Endodermal cell (in vitro differentiated cells): ENCODE data around the gene MINDY4. TPM values are rescaled to one million over a fixed set of nuclear protein-coding genes. Genes with fewer than 3 reads are reported as not detected.

ENCODE experiments used
- DNase-seq: peaks from one replicate; pipeline ENCODE4 v3.0.0-alpha.2; 2017
- H3K27ac ChIP-seq: 2 replicates; pipeline ENCODE4 v1.5.1; 2013; ENCODE audit warnings: mild to moderate bottlenecking, low read depth, low read length, moderate library complexity
- H3K27me3 ChIP-seq: 2 replicates; pipeline ENCODE4 v1.6.1; 2013; ENCODE audit warnings: mild to moderate bottlenecking, low read length, moderate library complexity; ENCODE audit not compliant: insufficient read depth, control insufficient read depth, poor library complexity, severe bottlenecking
- H3K36me3 ChIP-seq: 2 replicates; pipeline ENCODE4 v1.7.0; 2013; ENCODE audit warnings: mild to moderate bottlenecking, low read length, moderate library complexity; ENCODE audit not compliant: control insufficient read depth, insufficient read depth
- H3K4me1 ChIP-seq: one replicate; pipeline ENCODE4 v1.7.0; 2013; ENCODE audit warnings: low read length; ENCODE audit not compliant: control insufficient read depth, insufficient read depth
- H3K4me3 ChIP-seq: 2 replicates; pipeline ENCODE4 v1.5.1; 2013; ENCODE audit warnings: mild to moderate bottlenecking, low read length, moderate library complexity
- H3K9ac ChIP-seq: 2 replicates; pipeline ENCODE4 v1.6.1; 2013; ENCODE audit warnings: mild to moderate bottlenecking, low read length, moderate library complexity; ENCODE audit not compliant: poor library complexity, severe bottlenecking; ENCODE audit errors: extremely low read depth
- H3K9me3 ChIP-seq: 2 replicates; pipeline ENCODE4 v1.6.1; 2013; ENCODE audit warnings: mild to moderate bottlenecking, low read length, moderate library complexity; ENCODE audit not compliant: control insufficient read depth
- H3K27ac Mint-ChIP-seq: 2 replicates; pipeline ENCODE4 v1.8.0; 2020; ENCODE audit warnings: mixed read lengths
- H3K27me3 Mint-ChIP-seq: 2 replicates; pipeline ENCODE4 v1.8.0; 2021; ENCODE audit warnings: mild to moderate bottlenecking, mixed read lengths; ENCODE audit not compliant: insufficient read depth
- H3K36me3 Mint-ChIP-seq: 2 replicates; pipeline ENCODE4 v1.8.0; 2020; ENCODE audit warnings: low read depth, mixed read lengths
- H3K4me1 Mint-ChIP-seq: 2 replicates; pipeline ENCODE4 v1.8.0; 2020; ENCODE audit warnings: mixed read lengths
- H3K4me3 Mint-ChIP-seq: 2 replicates; pipeline ENCODE4 v1.8.0; 2020; ENCODE audit warnings: mild to moderate bottlenecking, moderate library complexity, mixed read lengths
- H3K9me3 Mint-ChIP-seq: 2 replicates; pipeline ENCODE4 v1.8.0; 2020; ENCODE audit warnings: mild to moderate bottlenecking, mixed read lengths
- WGBS, 2 experiments: methylation state at CpG; one replicate each; pipeline versions ENCODE4 v1.1.5 to v1.1.7; 2013; ENCODE audit warnings: missing lambda C conversion rate in 2 of 2, mixed read lengths in 1 of 2; ENCODE audit not compliant: insufficient coverage in 1 of 2, insufficient read length in 1 of 2; 5-methylcytosine and 5-hydroxymethylcytosine counted together
- total RNA-seq, 2 donors: library from RNA; stranded (reverse); fragmentation: NEBNext Ultra II Directional in 1 of 2; extraction: Animal tissue kit (Norgen Biotek cat#: 25700) in 1 of 2; gene quantifications; 2 replicates in 1 of 2; 3 replicates in 1 of 2; pipeline ENCODE4 v1.2.1, GENCODE V29; 2021
- TF ChIP-seq, protein P1 (sequence below): fragments of 200-600 bp; sonication (generic); conservative IDR thresholded peaks from 2 replicates; pipeline ENCODE4 v1.5.0; 2021; ENCODE audit warnings: antibody characterized with exemption, mild to moderate bottlenecking

The MINDY4 gene
- total RNA-seq, 2 donors from 2014 or later: 7.2 to 8.1 TPM

- Mint-ChIP-seq H3K36me3 (no peaks in the 10 kb centered on the region), H3K4me3 (no peak overlapping the region), H3K9me3 (no peaks in the 10 kb centered on the region), H3K27ac (no peak overlapping the region), H3K4me1 (peaks cover 4% of the 10 kb centered on the region), H3K27me3 (no peaks in the 10 kb centered on the region)
- no peak overlapping the region for H3K9ac ChIP-seq
- 83 to 91% methylated on average over 11 of the region's 11 CpGs for WGBS, 2 experiments
- no peak overlapping the region for H3K27ac ChIP-seq
- TF ChIP-seq, protein P1, sequence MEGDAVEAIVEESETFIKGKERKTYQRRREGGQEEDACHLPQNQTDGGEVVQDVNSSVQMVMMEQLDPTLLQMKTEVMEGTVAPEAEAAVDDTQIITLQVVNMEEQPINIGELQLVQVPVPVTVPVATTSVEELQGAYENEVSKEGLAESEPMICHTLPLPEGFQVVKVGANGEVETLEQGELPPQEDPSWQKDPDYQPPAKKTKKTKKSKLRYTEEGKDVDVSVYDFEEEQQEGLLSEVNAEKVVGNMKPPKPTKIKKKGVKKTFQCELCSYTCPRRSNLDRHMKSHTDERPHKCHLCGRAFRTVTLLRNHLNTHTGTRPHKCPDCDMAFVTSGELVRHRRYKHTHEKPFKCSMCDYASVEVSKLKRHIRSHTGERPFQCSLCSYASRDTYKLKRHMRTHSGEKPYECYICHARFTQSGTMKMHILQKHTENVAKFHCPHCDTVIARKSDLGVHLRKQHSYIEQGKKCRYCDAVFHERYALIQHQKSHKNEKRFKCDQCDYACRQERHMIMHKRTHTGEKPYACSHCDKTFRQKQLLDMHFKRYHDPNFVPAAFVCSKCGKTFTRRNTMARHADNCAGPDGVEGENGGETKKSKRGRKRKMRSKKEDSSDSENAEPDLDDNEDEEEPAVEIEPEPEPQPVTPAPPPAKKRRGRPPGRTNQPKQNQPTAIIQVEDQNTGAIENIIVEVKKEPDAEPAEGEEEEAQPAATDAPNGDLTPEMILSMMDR: no peak
- no peak for DNase-seq
- H3K9me3 ChIP-seq: no peaks in the 10 kb centered on the region
- H3K4me1 ChIP-seq: peaks cover 8% of the 10 kb centered on the region
- H3K4me3 ChIP-seq: no peak overlapping the region
- H3K27me3 ChIP-seq: no peaks in the 10 kb centered on the region
- no peaks in the 10 kb centered on the region for H3K36me3 ChIP-seq
These were observed 131.2 kb downstream of the MINDY4 start for GRCh38 chr7:30902466-30902865.

DNA sequence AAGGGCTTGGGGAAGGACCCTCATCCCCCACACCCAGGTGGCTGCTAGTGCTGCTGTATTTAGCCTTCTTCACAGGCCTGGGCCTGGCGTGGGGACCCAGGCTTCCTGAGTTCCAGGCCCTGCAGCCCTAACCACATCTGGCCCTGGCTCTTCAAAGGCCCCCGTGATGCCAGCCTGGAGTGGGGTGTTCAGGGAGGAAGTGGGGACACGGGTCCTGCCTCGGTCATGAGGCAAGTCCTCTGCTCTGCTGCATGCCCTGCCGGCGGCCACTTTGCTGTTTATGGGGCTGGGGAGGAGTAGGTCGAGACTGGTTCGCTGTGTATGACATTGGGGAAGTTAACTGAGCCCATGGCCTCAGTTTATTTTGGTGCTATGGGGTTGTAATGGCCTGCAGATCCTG lies 131.9 kb downstream of the MINDY4 start:
- Histone ChIP-seq H3K4me3 (no peak overlapping the region), H3K9ac (no peak overlapping the region), H3K36me3 (no peaks in the 10 kb centered on the region), H3K27ac (no peak overlapping the region), H3K9me3 (no peaks in the 10 kb centered on the region), H3K4me1 (peaks cover 8% of the 10 kb centered on the region), H3K27me3 (no peaks in the 10 kb centered on the region)
- WGBS, 2 experiments: 94 to 100% methylated on average over 1 to 8 of the region's 8 CpGs
- Mint-ChIP-seq H3K4me1 (peaks cover 4% of the 10 kb centered on the region), H3K9me3 (no peaks in the 10 kb centered on the region), H3K4me3 (no peak overlapping the region), H3K36me3 (no peaks in the 10 kb centered on the region), H3K27ac (peak overlapping the region; percentile 52), H3K27me3 (no peaks in the 10 kb centered on the region)
- DNase-seq: no peak
- TF ChIP-seq, protein P1: no peak

GRCh38 chr7:30904561-30904960 lies 133.3 kb downstream of the MINDY4 start:
- H3K4me3 Mint-ChIP-seq: no peak overlapping the region
- H3K9me3 Mint-ChIP-seq: no peaks in the 10 kb centered on the region
- no peaks in the 10 kb centered on the region for H3K36me3 ChIP-seq
- H3K36me3 Mint-ChIP-seq: no peaks in the 10 kb centered on the region
- H3K9ac ChIP-seq: no peak overlapping the region
- H3K27ac ChIP-seq: no peak overlapping the region
- peaks cover 8% of the 10 kb centered on the region for H3K4me1 ChIP-seq
- no peaks in the 10 kb centered on the region for H3K27me3 ChIP-seq
- no peak overlapping the region for H3K4me3 ChIP-seq
- no peak overlapping the region for H3K27ac Mint-ChIP-seq
- 87% methylated on average over 9 of the region's 9 CpGs; no CpG with 5 or more reads in 1 of the 2 experiments for WGBS, 2 experiments
- peaks cover 6% of the 10 kb centered on the region for H3K4me1 Mint-ChIP-seq
- DNase-seq: no peak
- H3K27me3 Mint-ChIP-seq: peaks cover 1% of the 10 kb centered on the region
- TF ChIP-seq, protein P1: no peak
- H3K9me3 ChIP-seq: no peaks in the 10 kb centered on the region
